K562 (cell line): ENCODE measurements around the gene CNNM3. TPM values are rescaled to one million over a fixed set of nuclear protein-coding genes. Genes with fewer than 3 reads are reported as not detected.

Experiments used
- ELF2 ChIP-seq: fragments of 250-450 bp; sonication (Bioruptor Pico); IDR thresholded peaks from 2 replicates; pipeline ENCODE4 v1.5.0; 2021; ENCODE audit warnings: mild to moderate bottlenecking
- FOXK1 ChIP-seq: sonication (generic); formaldehyde crosslinking; IDR thresholded peaks from 2 replicates; pipeline ENCODE4 v1.8.0; 2022; ENCODE audit warnings: missing genetic modification reagents, mild to moderate bottlenecking, borderline replicate concordance
- GABPB1 ChIP-seq: sonication (generic); formaldehyde crosslinking; IDR thresholded peaks from 2 replicates; pipeline ENCODE4 v1.8.0; 2022; ENCODE audit warnings: mild to moderate bottlenecking, missing genetic modification reagents
- HSF4 ChIP-seq: fragments of 250-450 bp; sonication (Bioruptor Pico); IDR thresholded peaks from 2 replicates; pipeline ENCODE4 v2.1.2; 2022; ENCODE audit warnings: mild to moderate bottlenecking, moderate library complexity, borderline replicate concordance
- ILK ChIP-seq: fragments of 450-650 bp; IDR thresholded peaks from 2 replicates; pipeline ENCODE4 v1.6.1; 2016; ENCODE audit warnings: missing genetic modification characterization, low read depth, mild to moderate bottlenecking, missing compliant biosample characterization, moderate library complexity, borderline replicate concordance
- NKRF ChIP-seq: fragments of 450-650 bp; IDR thresholded peaks from 2 replicates; pipeline ENCODE4 v1.6.1; 2016; ENCODE audit warnings: borderline replicate concordance
- NONO ChIP-seq, 2 experiments: fragments of 200-400 bp in 1 of 2; fragments of 450-650 bp in 1 of 2; formaldehyde crosslinking in 1 of 2; IDR thresholded peaks; 2 replicates each; pipeline ENCODE4 v1.6.1; 2017; ENCODE audit warnings: low read depth in 2 of 2, mild to moderate bottlenecking in 2 of 2, moderate library complexity in 2 of 2, low read length in 1 of 2
- NR2F6 ChIP-seq: fragments of 450-650 bp; formaldehyde crosslinking; IDR thresholded peaks from 2 replicates; pipeline ENCODE4 v1.4.0; 2020; ENCODE audit warnings: mild to moderate bottlenecking
- PHB2 ChIP-seq: fragments of 450-650 bp; IDR thresholded peaks from 2 replicates; pipeline ENCODE4 v1.6.1; 2017; ENCODE audit warnings: low read depth
- PML ChIP-seq: IDR thresholded peaks from 2 replicates; pipeline ENCODE4 v1.6.1; 2012; ENCODE audit warnings: low read length, inconsistent platforms
- POLR2G ChIP-seq: fragments of 200-400 bp; formaldehyde crosslinking; IDR thresholded peaks from 2 replicates; pipeline ENCODE4 v1.6.1; 2017; ENCODE audit warnings: low read depth, mild to moderate bottlenecking, antibody characterized with exemption, low read length, moderate library complexity
- POLR2H ChIP-seq: IDR thresholded peaks from 2 replicates; pipeline ENCODE4 v1.6.1; 2016; ENCODE audit warnings: missing genetic modification characterization, low read depth, mild to moderate bottlenecking, control low read depth, missing compliant biosample characterization, moderate library complexity
- PURB ChIP-seq: sonication (generic); formaldehyde crosslinking; IDR thresholded peaks from 2 replicates; pipeline ENCODE4 v1.9.0; 2021; ENCODE audit warnings: low read depth, mild to moderate bottlenecking, missing genetic modification reagents
- RAD51 ChIP-seq: fragments of 450-650 bp; IDR thresholded peaks from 2 replicates; pipeline ENCODE4 v1.7.1; 2016; ENCODE audit warnings: low read depth, mild to moderate bottlenecking, borderline replicate concordance
- RBFOX2 ChIP-seq: fragments of 200-400 bp; formaldehyde crosslinking; IDR thresholded peaks from 2 replicates; pipeline ENCODE4 v1.6.1; 2017; ENCODE audit warnings: low read depth, mild to moderate bottlenecking, low read length, moderate library complexity
- SIRT6 ChIP-seq: IDR thresholded peaks from one replicate; pipeline ENCODE4 v1.6.1; 2012; ENCODE audit warnings: low read depth, mild to moderate bottlenecking, control low read depth, inconsistent platforms, low read length, moderate library complexity
- TAF9B ChIP-seq: fragments of 450-650 bp; IDR thresholded peaks from 2 replicates; pipeline ENCODE4 v1.6.1; 2018; ENCODE audit warnings: mild to moderate bottlenecking; ENCODE audit not compliant: partially characterized antibody
- ZNF395 ChIP-seq: fragments of 200-800 bp; sonication (Bioruptor generic); IDR thresholded peaks from 2 replicates; pipeline ENCODE4 v1.6.1; 2017; ENCODE audit warnings: missing genetic modification characterization, missing compliant biosample characterization
- ZNF644 ChIP-seq: fragments of 200-800 bp; sonication (Bioruptor generic); IDR thresholded peaks from 2 replicates; pipeline ENCODE4 v1.6.1; 2016; ENCODE audit warnings: low read depth, missing genetic modification characterization, missing compliant biosample characterization
- polyA plus RNA-seq, 8 experiments: library from polyadenylated mRNA; depleted of rRNA in 4 of 8; stranded (reverse) in 5 of 8; unstranded in 3 of 8; fragments of >200 nt; fragmentation: Nextera tagmentation in 2 of 8; fragmentation: Illumina TruSeq in 1 of 8; extraction: Ambion mirVana in 2 of 8; extraction: Trizol in 1 of 8; gene quantifications; 2 replicates each; pipeline versions ENCODE4 v1.2.1 to v1.2.3, GENCODE V29; 2011 to 2014; ENCODE audit warnings: inconsistent platforms in 1 of 8, missing spikeins in 1 of 8
- total RNA-seq, 7 experiments: library from RNA; depleted of rRNA in 6 of 7; stranded (reverse); fragments of >200 nt in 6 of 7; fragmentation: Illumina TruSeq in 2 of 7; extraction: Trizol in 2 of 7; gene quantifications; 2 replicates each; pipeline versions ENCODE4 v1.2.1 to v1.2.3, GENCODE V29; 2011 to 2021; ENCODE audit warnings: low replicate concordance in 1 of 7
- TF ChIP-seq, protein P1 (sequence below), 3 experiments: IDR thresholded peaks in 2 of 3; conservative IDR thresholded peaks in 1 of 3; 2 replicates each; pipeline ENCODE4 v1.5.1; 2011 to 2012; ENCODE audit warnings: low read length in 3 of 3, mild to moderate bottlenecking in 3 of 3, control low read depth in 2 of 3, improper control_type of control experiment in 1 of 3, inconsistent platforms in 1 of 3, low read depth in 1 of 3, mixed read lengths in 1 of 3, moderate library complexity in 1 of 3; ENCODE audit not compliant: insufficient read depth in 2 of 3
- TF ChIP-seq, protein P2 (sequence below): fragments of 450-650 bp; formaldehyde crosslinking; IDR thresholded peaks from 2 replicates; pipeline ENCODE4 v1.4.0; 2022; ENCODE audit warnings: missing genetic modification characterization

CNNM3 gene
- total and polyA plus RNA-seq, 9 of the 15 experiments (the other 6 are each of a cell fraction or from before 2014, with no cell fraction given) = 1.4 to 16.9 (median 6.5) TPM

GRCh38 chr2:96857667-96858372, 41.8 kb downstream of the CNNM3 start, which contains the start of gene ANKRD39 (continued):
- TF ChIP-seq, protein P1, sequence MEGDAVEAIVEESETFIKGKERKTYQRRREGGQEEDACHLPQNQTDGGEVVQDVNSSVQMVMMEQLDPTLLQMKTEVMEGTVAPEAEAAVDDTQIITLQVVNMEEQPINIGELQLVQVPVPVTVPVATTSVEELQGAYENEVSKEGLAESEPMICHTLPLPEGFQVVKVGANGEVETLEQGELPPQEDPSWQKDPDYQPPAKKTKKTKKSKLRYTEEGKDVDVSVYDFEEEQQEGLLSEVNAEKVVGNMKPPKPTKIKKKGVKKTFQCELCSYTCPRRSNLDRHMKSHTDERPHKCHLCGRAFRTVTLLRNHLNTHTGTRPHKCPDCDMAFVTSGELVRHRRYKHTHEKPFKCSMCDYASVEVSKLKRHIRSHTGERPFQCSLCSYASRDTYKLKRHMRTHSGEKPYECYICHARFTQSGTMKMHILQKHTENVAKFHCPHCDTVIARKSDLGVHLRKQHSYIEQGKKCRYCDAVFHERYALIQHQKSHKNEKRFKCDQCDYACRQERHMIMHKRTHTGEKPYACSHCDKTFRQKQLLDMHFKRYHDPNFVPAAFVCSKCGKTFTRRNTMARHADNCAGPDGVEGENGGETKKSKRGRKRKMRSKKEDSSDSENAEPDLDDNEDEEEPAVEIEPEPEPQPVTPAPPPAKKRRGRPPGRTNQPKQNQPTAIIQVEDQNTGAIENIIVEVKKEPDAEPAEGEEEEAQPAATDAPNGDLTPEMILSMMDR (IDR thresholded peaks at IDR 0.05 in 2 of 3, conservative IDR thresholded peaks at IDR 0.05 in 1 of 3; ENCODE audit: insufficient read depth in 2 of 3, low read depth in 1 of 3, low read length in 3 of 3) = peak; percentile 90 to 99 (median 98)
- TF ChIP-seq ZNF644 (no peak), POLR2H (0 out of 2 replicates have a peak, but pooled peaks have one; percentile 60), PML (peak; percentile 59), PHB2 (no peak), ELF2 (no peak), NONO (IDR thresholded peaks at IDR 0.05; ENCODE audit: low read depth in 2 of 2, low read length in 1 of 2) (peak; percentile 41 to 49; a peak in 2 of 4 replicates), POLR2G (peak; percentile 89), PURB (CRISPR knock-in tag) (no peak), NKRF (peak; percentile 28; the same call in 1 of the 2 replicates), RBFOX2 (peak; percentile 83), SIRT6 (no peak), GABPB1 (CRISPR knock-in tag) (peak; percentile 72), ILK (tag) (no peak), HSF4 (CRISPR knock-in tag) (no peak), TAF9B (no peak), FOXK1 (peak; percentile 65; the same call in 1 of the 2 replicates), RAD51 (no peak), ZNF395 (CRISPR knock-in tag) (no peak; the same call in none of the 2 replicates), NR2F6 (no peak)
- TF ChIP-seq, protein P2, sequence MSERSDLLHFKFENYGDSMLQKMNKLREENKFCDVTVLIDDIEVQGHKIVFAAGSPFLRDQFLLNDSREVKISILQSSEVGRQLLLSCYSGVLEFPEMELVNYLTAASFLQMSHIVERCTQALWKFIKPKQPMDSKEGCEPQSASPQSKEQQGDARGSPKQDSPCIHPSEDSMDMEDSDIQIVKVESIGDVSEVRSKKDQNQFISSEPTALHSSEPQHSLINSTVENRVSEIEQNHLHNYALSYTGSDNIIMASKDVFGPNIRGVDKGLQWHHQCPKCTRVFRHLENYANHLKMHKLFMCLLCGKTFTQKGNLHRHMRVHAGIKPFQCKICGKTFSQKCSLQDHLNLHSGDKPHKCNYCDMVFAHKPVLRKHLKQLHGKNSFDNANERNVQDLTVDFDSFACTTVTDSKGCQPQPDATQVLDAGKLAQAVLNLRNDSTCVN = no peak
